Kidney (tissue), 14 donors: ENCODE measurements around the gene VASH2. TPM values are rescaled to one million over a fixed set of nuclear protein-coding genes. Genes with fewer than 3 reads are reported as not detected.

Experiments used
- DNase-seq, 5 donors: peaks; one replicate each; pipeline ENCODE4 v3.0.0-alpha.2; 2013 to 2020
- FAIRE-seq: peaks from 2 replicates; lab custom pipeline; 2012; peaks lifted over from hg19 to GRCh38; lab: Jason Lieb, UNC
- H3K27ac ChIP-seq, 2 donors: one replicate each; pipeline ENCODE4 v1.7.0; 2013; ENCODE audit warnings: low read depth in 2 of 2, low read length in 2 of 2, inconsistent platforms in 1 of 2
- H3K27me3 ChIP-seq: one replicate; pipeline ENCODE4 v1.7.1; 2013; ENCODE audit warnings: low read length, inconsistent platforms; ENCODE audit not compliant: control insufficient read depth, insufficient read depth
- H3K36me3 ChIP-seq, 3 donors: one replicate each; pipeline versions ENCODE4 v1.7.0 to v1.7.1; 2013; ENCODE audit warnings: low read length in 3 of 3, control low read depth in 1 of 3, inconsistent platforms in 1 of 3; ENCODE audit not compliant: insufficient read depth in 3 of 3, control insufficient read depth in 2 of 3
- H3K4me1 ChIP-seq, 3 donors: one replicate each; pipeline versions ENCODE4 v1.7.0 to v1.7.1; 2013; ENCODE audit warnings: low read length in 3 of 3, inconsistent platforms in 1 of 3, low read depth in 1 of 3; ENCODE audit not compliant: control insufficient read depth in 2 of 3, insufficient read depth in 2 of 3
- H3K4me3 ChIP-seq, 3 donors: one replicate each; pipeline versions ENCODE4 v1.7.0 to v1.8.1; 2013; ENCODE audit warnings: low read length in 3 of 3, control low read depth in 1 of 3, inconsistent platforms in 1 of 3
- H3K9ac ChIP-seq, 3 donors: one replicate each; pipeline versions ENCODE4 v1.7.0 to v1.7.1; 2013; ENCODE audit warnings: low read length in 3 of 3, control low read depth in 1 of 3, inconsistent platforms in 1 of 3
- H3K9me3 ChIP-seq, 3 donors: one replicate each; pipeline versions ENCODE4 v1.7.0 to v1.7.1; 2013; ENCODE audit warnings: low read length in 3 of 3, control low read depth in 1 of 3, inconsistent platforms in 1 of 3; ENCODE audit not compliant: control insufficient read depth in 2 of 3, insufficient read depth in 1 of 3
- CTCF ChIP-seq: IDR thresholded peaks from 3 replicates; pipeline ENCODE4 v1.5.1; 2012; ENCODE audit warnings: mild to moderate bottlenecking, moderate library complexity, borderline replicate concordance; ENCODE audit not compliant: insufficient read depth; ENCODE audit errors: extremely low read depth
- intact Hi-C: fragments of 100-400 bp; cut with DNase I; formaldehyde crosslinking; loops from one replicate; pipeline ENCODE4 v1.11.1; 2022
- polyA plus RNA-seq: library from polyadenylated mRNA; stranded (reverse); fragments of 350-450 nt; fragmentation: Illumina TruSeq; extraction: RNeasy Lipid Tissue Mini Kit (QIAGEN cat#74804); gene quantifications from one replicate; pipeline ENCODE4 v1.2.3, GENCODE V29; 2014; ENCODE audit warnings: low read depth, low replicate concordance; ENCODE audit not compliant: insufficient read depth
- total RNA-seq: library from RNA; stranded (reverse); fragmentation: NEBNext Ultra II Directional; extraction: Animal tissue kit (Norgen Biotek cat#: 25700); gene quantifications from one replicate; pipeline ENCODE4 v1.2.1, GENCODE V29; 2021
- donor health status: control.
- donor health status: control.
- donor health status: control.
- donor health status: control.
- donor health status: control.
- donor health status: DM: yes; HTN: yes; CAD: no.
- donor health status: Normal renal cell carcinoma (clear cell type).

The VASH2 gene
- total and polyA plus RNA-seq, 2 donors from 2014 or later, result 0.57 TPM; not detected in 1

- H3K9ac ChIP-seq, result no peak overlapping the region
- no peak for TF ChIP-seq CTCF
- no peaks in the 10 kb centered on the region for H3K9me3 ChIP-seq
- no peak overlapping the region for H3K27ac ChIP-seq
- intact Hi-C loops, result no loop called here
- no peak overlapping the region for H3K4me3 ChIP-seq
- H3K4me1 ChIP-seq, result peaks cover 0 to 3% (median 0%) of the 10 kb centered on the region in 3 donors
- H3K36me3 ChIP-seq, result no peaks in the 10 kb centered on the region
- DNase-seq, result no peak
- FAIRE-seq, result no peak
- no peaks in the 10 kb centered on the region for H3K27me3 ChIP-seq
These were observed 33.2 kb upstream of the VASH2 start for GRCh38 chr1:212917134-212917485.

- H3K27ac ChIP-seq, result no peak overlapping the region
- no peak for TF ChIP-seq CTCF
- DNase-seq (no peak), FAIRE-seq (no peak)
- intact Hi-C loops, result no loop called here
- H3K27me3 ChIP-seq, result no peaks in the 10 kb centered on the region
- H3K4me3 ChIP-seq, result no peak overlapping the region
- H3K9ac ChIP-seq, result no peak overlapping the region
- H3K36me3 ChIP-seq, result no peaks in the 10 kb centered on the region
- H3K9me3 ChIP-seq, result no peaks in the 10 kb centered on the region
- H3K4me1 ChIP-seq, result peaks cover 0 to 3% (median 0%) of the 10 kb centered on the region in 3 donors
These were observed 32.5 kb upstream of the VASH2 start for GRCh38 chr1:212917858-212918257.

GRCh38 chr1:212918824-212919223, 31.5 kb upstream of the VASH2 start:
- Histone ChIP-seq H3K4me3 (no peak overlapping the region), H3K4me1 (peaks cover 0 to 3% (median 0%) of the 10 kb centered on the region in 3 donors), H3K27me3 (no peaks in the 10 kb centered on the region), H3K36me3 (no peaks in the 10 kb centered on the region), H3K27ac (no peak overlapping the region), H3K9me3 (no peaks in the 10 kb centered on the region), H3K9ac (no peak overlapping the region)
- no peak for TF ChIP-seq CTCF
- intact Hi-C loops, result no loop called here
- no peak for FAIRE-seq
- no peak for DNase-seq

GRCh38 chr1:212920246-212920645, 30.1 kb upstream of the VASH2 start:
- Histone ChIP-seq H3K4me3 (no peak overlapping the region), H3K27ac (no peak overlapping the region), H3K4me1 (no peaks in the 10 kb centered on the region), H3K9ac (no peak overlapping the region), H3K27me3 (no peaks in the 10 kb centered on the region), H3K9me3 (no peaks in the 10 kb centered on the region), H3K36me3 (no peaks in the 10 kb centered on the region)
- DNase-seq (no peak), FAIRE-seq (no peak)
- TF ChIP-seq CTCF, result no peak
- intact Hi-C loops, result no loop called here
